Panc1 (cell line): ENCODE results near the gene MIER3.
A peak's percentile ranks its signal among the peaks of the same experiment; 100 is the strongest.

Experiments used
- POLR2AphosphoS5 ChIP-seq: IDR thresholded peaks from 2 replicates; pipeline ENCODE4 v1.6.1; 2012; ENCODE audit warnings: mild to moderate bottlenecking, low read depth, low read length, moderate library complexity
- TCF7L2 ChIP-seq: IDR thresholded peaks from 2 replicates; pipeline ENCODE4 v1.6.1; 2011; ENCODE audit warnings: mild to moderate bottlenecking, low read depth, low read length, inconsistent platforms
- TF ChIP-seq, protein P1 (sequence below), 2 experiments: IDR thresholded peaks; 2 replicates each; pipeline ENCODE4 v1.6.1; 2011 to 2012; ENCODE audit warnings: low read depth in 2 of 2, control low read depth in 1 of 2, low read length in 1 of 2, mild to moderate bottlenecking in 1 of 2, moderate library complexity in 1 of 2; ENCODE audit not compliant: insufficient read depth in 1 of 2
- TF ChIP-seq, protein P2 (sequence below): fragments of 450-650 bp; IDR thresholded peaks from 2 replicates; pipeline ENCODE4 v1.5.1; 2017; ENCODE audit warnings: mild to moderate bottlenecking

DNA sequence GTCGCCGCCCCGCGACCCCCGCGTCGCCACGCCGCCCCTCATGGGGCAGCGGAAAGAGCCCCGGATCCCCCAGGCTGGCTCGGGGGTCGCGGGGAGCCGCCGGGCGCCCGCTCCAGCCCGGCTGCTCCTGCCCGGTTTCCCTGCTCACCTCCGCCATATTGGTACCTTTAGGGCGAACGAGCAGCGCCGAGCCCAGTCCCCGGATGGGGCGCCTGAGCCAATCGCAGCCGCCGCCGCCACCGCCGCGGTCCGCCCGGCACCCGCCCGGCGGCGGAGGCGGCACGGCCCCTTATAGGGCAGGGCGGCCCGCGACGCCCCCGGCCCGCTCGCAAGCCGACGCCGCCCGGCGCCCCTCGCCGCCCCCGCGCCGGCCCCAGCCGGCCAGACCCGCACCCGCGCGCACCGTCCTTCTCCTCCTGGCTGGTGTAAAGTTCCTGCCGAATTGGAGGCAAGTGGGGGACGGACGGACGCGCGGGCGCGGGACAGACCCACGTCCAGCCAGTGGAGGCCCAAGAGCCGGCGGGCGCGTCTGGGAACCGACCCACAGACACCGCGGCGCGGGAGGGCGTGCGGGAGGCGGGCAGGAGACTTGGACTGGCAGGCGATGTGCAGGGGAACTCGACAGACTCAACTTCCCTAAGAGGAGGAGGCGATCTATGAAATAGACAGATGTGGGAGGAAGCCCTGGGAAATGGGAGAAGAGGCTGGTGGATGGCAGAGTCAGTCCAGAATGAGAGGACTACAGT lies at the start of gene MIER3:
- TF ChIP-seq, protein P1, sequence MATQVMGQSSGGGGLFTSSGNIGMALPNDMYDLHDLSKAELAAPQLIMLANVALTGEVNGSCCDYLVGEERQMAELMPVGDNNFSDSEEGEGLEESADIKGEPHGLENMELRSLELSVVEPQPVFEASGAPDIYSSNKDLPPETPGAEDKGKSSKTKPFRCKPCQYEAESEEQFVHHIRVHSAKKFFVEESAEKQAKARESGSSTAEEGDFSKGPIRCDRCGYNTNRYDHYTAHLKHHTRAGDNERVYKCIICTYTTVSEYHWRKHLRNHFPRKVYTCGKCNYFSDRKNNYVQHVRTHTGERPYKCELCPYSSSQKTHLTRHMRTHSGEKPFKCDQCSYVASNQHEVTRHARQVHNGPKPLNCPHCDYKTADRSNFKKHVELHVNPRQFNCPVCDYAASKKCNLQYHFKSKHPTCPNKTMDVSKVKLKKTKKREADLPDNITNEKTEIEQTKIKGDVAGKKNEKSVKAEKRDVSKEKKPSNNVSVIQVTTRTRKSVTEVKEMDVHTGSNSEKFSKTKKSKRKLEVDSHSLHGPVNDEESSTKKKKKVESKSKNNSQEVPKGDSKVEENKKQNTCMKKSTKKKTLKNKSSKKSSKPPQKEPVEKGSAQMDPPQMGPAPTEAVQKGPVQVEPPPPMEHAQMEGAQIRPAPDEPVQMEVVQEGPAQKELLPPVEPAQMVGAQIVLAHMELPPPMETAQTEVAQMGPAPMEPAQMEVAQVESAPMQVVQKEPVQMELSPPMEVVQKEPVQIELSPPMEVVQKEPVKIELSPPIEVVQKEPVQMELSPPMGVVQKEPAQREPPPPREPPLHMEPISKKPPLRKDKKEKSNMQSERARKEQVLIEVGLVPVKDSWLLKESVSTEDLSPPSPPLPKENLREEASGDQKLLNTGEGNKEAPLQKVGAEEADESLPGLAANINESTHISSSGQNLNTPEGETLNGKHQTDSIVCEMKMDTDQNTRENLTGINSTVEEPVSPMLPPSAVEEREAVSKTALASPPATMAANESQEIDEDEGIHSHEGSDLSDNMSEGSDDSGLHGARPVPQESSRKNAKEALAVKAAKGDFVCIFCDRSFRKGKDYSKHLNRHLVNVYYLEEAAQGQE (IDR thresholded peaks at IDR 0.05; ENCODE audit: insufficient read depth in 1 of 2, low read depth in 2 of 2, low read length in 1 of 2) = no peak
- TF ChIP-seq, protein P2, sequence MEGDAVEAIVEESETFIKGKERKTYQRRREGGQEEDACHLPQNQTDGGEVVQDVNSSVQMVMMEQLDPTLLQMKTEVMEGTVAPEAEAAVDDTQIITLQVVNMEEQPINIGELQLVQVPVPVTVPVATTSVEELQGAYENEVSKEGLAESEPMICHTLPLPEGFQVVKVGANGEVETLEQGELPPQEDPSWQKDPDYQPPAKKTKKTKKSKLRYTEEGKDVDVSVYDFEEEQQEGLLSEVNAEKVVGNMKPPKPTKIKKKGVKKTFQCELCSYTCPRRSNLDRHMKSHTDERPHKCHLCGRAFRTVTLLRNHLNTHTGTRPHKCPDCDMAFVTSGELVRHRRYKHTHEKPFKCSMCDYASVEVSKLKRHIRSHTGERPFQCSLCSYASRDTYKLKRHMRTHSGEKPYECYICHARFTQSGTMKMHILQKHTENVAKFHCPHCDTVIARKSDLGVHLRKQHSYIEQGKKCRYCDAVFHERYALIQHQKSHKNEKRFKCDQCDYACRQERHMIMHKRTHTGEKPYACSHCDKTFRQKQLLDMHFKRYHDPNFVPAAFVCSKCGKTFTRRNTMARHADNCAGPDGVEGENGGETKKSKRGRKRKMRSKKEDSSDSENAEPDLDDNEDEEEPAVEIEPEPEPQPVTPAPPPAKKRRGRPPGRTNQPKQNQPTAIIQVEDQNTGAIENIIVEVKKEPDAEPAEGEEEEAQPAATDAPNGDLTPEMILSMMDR = no peak
- peak; percentile 68; the same call in 1 of the 2 replicates for TF ChIP-seq POLR2AphosphoS5
- no peak for TF ChIP-seq TCF7L2
